ENCODE results near the gene PRSS33.

- TF ChIP-seq CTCF (conservative IDR thresholded peaks at IDR 0.05; ENCODE audit: low read depth, low read length) (no peak), EZH2 (IDR thresholded peaks at IDR 0.05; ENCODE audit: borderline replicate concordance, low read depth, low read length, poor library complexity, severe bottlenecking) (no peak)
Measured at GRCh38 chr16:2822496-2822895, 35.1 kb upstream of the PRSS33 start.
